Stimulated activated CD8-positive, alpha-beta memory T cell treated with anti-CD3 and anti-CD28 coated beads, Interleukin-7, amount 100 ng/mL, for 4 hours (primary cell): ENCODE data around the gene ELOVL6.
"Not testable (repeated sequence)": the region's sequence is repeated elsewhere in the genome, so short reads cannot be mapped to it uniquely, and the experiment has no call there.

Source experiments
- DNase-seq, 2 donors: peaks; one replicate each; pipeline ENCODE4 v3.0.0-alpha.2; 2020; ENCODE audit warnings: low read depth in 2 of 2

ELOVL6 gene

GRCh38 chr4:110075083-110075738 lies 123.2 kb downstream of the ELOVL6 start:
- no peak for DNase-seq

GRCh38 chr4:110074570-110074969 lies 123.8 kb downstream of the ELOVL6 start:
- no peak for DNase-seq

GRCh38 chr4:110073053-110073845 lies 125.2 kb downstream of the ELOVL6 start:
- DNase-seq: no peak

GRCh38 chr4:110071466-110071865 lies 126.9 kb downstream of the ELOVL6 start:
- DNase-seq: no peak

- no peak for DNase-seq
Observed at GRCh38 chr4:110068248-110068647, 130.2 kb downstream of the ELOVL6 start.

- DNase-seq: no peak
Observed at GRCh38 chr4:110064934-110065333, 133.5 kb downstream of the ELOVL6 start.

GRCh38 chr4:110064295-110064694 lies 134.1 kb downstream of the ELOVL6 start:
- DNase-seq: no peak

- DNase-seq: no peak
Observed at GRCh38 chr4:110062166-110062565, 136.2 kb downstream of the ELOVL6 start.

GRCh38 chr4:110061076-110061475 lies 137.3 kb downstream of the ELOVL6 start:
- no peak for DNase-seq

GRCh38 chr4:110059556-110060191 lies 138.7 kb downstream of the ELOVL6 start:
- DNase-seq: no peak

GRCh38 chr4:110058677-110059076 lies 139.7 kb downstream of the ELOVL6 start:
- DNase-seq: no peak

- DNase-seq: peak in 1 of 2 donors; percentile 4
Observed at GRCh38 chr4:110055158-110055768, 143.2 kb downstream of the ELOVL6 start.

GRCh38 chr4:110049951-110050925 lies 148.2 kb downstream of the ELOVL6 start:
- peak; percentile 23 to 37 for DNase-seq

- DNase-seq: no peak
Observed at GRCh38 chr4:110046588-110047049, 151.8 kb downstream of the ELOVL6 start.

GRCh38 chr4:110042545-110043517 lies 155.6 kb downstream of the ELOVL6 start:
- no peak for DNase-seq

GRCh38 chr4:110041735-110042134 lies 156.7 kb downstream of the ELOVL6 start:
- DNase-seq: no peak

- not testable (repeated sequence) for DNase-seq
Observed at GRCh38 chr4:110039164-110039563, 159.3 kb downstream of the ELOVL6 start.

GRCh38 chr4:110034026-110034393 lies 164.4 kb downstream of the ELOVL6 start:
- DNase-seq: no peak

- DNase-seq: no peak
Observed at GRCh38 chr4:110033355-110034025, 164.9 kb downstream of the ELOVL6 start.
